Fibroblast of mammary gland (primary cell): ENCODE measurements around the gene ACSS1.

Source experiments
- DNase-seq: peaks from one replicate; pipeline ENCODE4 v3.0.0-alpha.2; 2010; ENCODE audit warnings: low read depth
- H3K4me3 ChIP-seq: 2 replicates; pipeline ENCODE4 v1.5.1; 2011; ENCODE audit warnings: low read depth, mild to moderate bottlenecking, low read length, moderate library complexity; ENCODE audit not compliant: control insufficient read depth
- TF ChIP-seq, protein P1 (sequence below): conservative IDR thresholded peaks from 2 replicates; pipeline ENCODE4 v1.5.1; 2011; ENCODE audit warnings: low read depth, low read length, inconsistent platforms; ENCODE audit not compliant: control insufficient read depth, insufficient read depth

The ACSS1 gene

DNA sequence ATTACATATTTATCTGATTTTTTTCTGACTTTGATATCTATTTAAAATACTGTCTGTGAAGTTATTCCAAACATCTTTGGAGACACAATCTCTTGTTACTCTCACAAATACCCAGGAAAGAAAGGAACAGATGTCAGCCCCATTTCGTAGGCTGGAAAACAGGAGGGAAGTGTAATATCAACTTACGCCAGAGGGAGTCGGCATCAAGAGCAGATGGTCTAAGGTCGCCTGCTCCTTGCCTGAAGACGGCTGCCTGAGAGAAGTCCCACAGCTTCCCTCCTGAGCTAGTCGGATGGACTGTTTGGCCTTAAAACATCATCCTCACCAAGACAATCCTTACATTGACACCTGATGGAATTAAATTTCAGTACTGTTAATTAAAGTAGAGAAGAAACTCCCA is 95.4 kb downstream of the ACSS1 start:
- TF ChIP-seq, protein P1, sequence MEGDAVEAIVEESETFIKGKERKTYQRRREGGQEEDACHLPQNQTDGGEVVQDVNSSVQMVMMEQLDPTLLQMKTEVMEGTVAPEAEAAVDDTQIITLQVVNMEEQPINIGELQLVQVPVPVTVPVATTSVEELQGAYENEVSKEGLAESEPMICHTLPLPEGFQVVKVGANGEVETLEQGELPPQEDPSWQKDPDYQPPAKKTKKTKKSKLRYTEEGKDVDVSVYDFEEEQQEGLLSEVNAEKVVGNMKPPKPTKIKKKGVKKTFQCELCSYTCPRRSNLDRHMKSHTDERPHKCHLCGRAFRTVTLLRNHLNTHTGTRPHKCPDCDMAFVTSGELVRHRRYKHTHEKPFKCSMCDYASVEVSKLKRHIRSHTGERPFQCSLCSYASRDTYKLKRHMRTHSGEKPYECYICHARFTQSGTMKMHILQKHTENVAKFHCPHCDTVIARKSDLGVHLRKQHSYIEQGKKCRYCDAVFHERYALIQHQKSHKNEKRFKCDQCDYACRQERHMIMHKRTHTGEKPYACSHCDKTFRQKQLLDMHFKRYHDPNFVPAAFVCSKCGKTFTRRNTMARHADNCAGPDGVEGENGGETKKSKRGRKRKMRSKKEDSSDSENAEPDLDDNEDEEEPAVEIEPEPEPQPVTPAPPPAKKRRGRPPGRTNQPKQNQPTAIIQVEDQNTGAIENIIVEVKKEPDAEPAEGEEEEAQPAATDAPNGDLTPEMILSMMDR, result no peak
- no peak for DNase-seq
- no peak overlapping the region for H3K4me3 ChIP-seq

DNA sequence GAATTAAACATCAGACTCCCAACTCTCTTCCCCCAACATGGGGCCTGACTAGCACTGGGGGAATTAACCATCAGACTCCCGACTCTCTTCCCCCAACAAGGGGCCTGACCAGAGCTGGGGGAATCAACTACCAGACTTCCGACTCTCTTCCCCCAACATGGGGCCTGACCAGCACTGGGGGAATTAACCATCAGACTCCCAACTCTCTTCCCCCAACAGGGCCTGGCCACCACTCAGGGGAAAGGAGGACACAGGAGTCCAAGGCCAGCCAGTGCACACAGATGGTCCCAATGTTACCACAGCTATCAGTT is 95.8 kb downstream of the ACSS1 start:
- TF ChIP-seq, protein P1, result no peak
- H3K4me3 ChIP-seq, result no peak overlapping the region
- DNase-seq, result no peak

DNA sequence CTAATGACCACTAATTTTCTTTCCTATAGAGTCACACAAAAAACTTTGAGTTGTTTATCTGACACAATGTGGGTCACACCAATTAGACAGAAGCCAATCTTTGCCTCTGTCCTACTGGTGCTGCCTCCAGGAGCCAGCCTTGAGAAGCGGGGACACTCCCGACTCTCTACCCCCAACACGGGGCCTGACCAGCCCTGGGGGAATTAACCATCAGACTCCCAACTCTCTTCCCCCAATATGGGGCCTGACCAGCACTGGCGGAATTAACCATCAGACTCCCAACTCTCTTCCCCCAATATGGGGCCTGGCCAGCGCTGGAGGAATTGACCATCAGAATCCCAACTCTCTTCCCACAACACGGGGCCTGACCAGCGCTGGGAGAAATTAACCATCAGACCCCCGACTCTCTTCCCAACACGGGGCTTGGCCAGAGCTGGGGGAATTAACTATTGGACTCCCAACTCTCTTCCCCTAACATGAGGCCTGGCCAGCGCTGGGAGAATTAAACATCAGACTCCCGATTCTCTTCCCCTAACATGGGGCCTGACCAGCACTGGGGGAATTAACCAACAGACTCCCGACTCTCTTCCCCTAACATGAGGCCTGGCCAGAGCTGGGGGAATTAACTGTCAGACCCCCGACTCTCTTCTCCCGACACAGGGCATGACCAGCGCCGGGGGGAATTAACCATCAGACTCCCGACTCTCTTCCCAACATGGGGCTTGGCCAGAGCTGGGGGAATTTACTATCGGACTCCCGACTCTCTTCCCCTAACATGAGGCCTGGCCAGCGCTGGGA is 96.4 kb downstream of the ACSS1 start:
- DNase-seq, result no peak
- H3K4me3 ChIP-seq, result no peak overlapping the region
- TF ChIP-seq, protein P1, result no peak

DNA sequence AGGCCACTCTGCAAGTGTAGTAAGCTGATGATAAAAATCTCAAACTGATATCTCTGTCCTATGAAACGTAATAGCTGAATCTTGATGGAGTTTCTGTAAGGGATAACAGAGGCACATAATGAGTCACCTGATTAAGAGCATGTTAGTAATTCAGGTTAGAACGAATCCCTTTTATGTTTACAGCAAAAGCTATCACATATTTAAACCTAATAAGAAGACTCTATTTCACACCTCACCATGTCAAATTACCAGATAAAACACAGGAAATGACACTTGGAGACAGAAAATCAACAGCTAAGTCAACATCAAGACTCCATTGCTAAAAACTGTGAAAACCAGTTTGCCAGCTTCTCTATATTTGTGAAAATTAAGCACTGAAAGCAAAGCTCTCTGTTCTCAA is 97.1 kb downstream of the ACSS1 start:
- no peak for DNase-seq
- no peak overlapping the region for H3K4me3 ChIP-seq
- TF ChIP-seq, protein P1, result no peak

DNA sequence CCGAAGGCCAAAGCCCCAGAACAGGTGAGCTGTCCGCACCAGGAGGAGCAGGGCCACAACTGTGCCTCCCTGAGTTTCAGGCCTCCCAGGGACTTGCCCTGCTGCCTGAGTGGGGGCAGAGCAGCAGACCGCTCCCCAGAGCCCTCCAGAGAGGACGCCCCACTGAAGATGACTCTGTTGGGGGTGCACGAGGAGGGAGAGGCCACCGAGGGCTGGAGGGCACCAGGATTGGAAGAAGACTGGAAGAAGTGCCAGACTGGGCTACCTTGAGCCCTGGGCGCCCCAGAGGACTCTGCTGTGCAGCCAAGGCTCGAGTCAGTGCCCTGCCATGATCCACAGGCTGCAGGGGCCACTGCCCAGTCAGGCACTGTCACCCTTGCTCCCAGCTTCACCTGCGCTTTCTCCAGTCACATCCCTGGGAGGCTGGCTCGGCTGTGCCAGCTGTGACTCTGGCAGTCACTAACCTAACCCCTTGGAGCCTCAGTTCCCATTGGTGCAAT is 97.6 kb downstream of the ACSS1 start:
- DNase-seq, result no peak
- no peak overlapping the region for H3K4me3 ChIP-seq
- TF ChIP-seq, protein P1, result no peak

DNA sequence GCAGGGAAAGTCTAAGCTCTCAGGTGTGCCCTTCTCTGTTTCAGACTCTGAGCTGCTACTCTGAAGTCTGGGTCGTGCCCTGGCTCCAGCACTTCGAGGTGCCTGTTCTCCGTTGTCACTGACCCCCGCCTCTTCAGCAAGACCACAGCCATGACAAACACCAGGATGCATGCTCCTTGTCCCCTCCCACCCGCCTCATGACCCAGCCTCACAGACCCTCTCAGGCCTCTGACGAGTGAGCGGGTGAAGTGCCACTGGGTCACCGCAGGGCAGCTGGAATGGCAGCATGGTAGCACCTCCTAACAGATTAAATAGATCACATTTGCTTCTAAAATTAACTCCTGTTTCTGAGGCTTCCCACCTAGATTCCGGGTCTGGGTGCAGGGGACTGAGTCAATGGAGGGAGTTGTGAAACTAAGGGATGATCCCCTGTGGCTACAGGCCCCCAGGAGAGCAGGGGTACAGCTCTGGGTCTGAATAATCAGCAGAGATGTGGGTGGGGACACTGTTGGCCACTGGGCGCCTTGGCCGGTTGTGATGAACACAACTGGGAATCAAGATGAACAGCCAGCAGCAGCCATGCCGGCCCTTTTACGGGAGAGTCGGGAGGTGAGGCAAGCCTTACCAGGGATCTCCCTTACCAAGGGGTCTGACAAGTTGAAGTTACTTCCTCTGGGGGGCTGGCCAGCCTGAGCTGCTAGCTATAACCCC is 98.2 kb downstream of the ACSS1 start:
- no peak overlapping the region for H3K4me3 ChIP-seq
- TF ChIP-seq, protein P1, result no peak
- no peak for DNase-seq
